Endothelial cell of umbilical vein (primary cell): ENCODE measurements around the gene OPRD1. TPM values are rescaled to one million over a fixed set of nuclear protein-coding genes. Genes with fewer than 3 reads are reported as not detected.

Source experiments
- BruUV-seq: library from RNA; stranded (reverse); fragments of 400-500 nt; replicated peaks from 2 replicates; lab custom pipeline; 2021; lab: Mats Ljungman, UMichigan
- CTCF ChIA-PET: fragments of 300-600, 350-600 bp; sonication (Branson Sonifier 250); formaldehyde crosslinking; loops from one replicate; lab custom pipeline; 2021; ENCODE audit warnings: antibody characterized with exemption, inconsistent platforms; lab: Charles Lee
- POLR2A ChIA-PET: fragments of 300-600, 350-600 bp; sonication (Branson Sonifier 250); formaldehyde crosslinking; loops from one replicate; lab custom pipeline; 2021; ENCODE audit warnings: antibody characterized with exemption, inconsistent platforms; lab: Charles Lee
- DNase-seq: peaks from one replicate; pipeline ENCODE4 v3.0.0-alpha.2; 2011; ENCODE audit warnings: low read depth, low spot score
- FAIRE-seq: peaks from 2 replicates; lab custom pipeline; 2011; peaks lifted over from hg19 to GRCh38; lab: Jason Lieb, UNC
- H2AFZ ChIP-seq: 2 replicates; pipeline ENCODE4 v1.6.0; 2012; ENCODE audit warnings: low read depth, low read length, control low read depth, inconsistent platforms
- H3K27ac ChIP-seq: 2 replicates; pipeline ENCODE4 v1.5.1; 2011; ENCODE audit warnings: low read depth, mild to moderate bottlenecking, control low read depth, low read length, moderate library complexity; ENCODE audit not compliant: insufficient read depth
- H3K27me3 ChIP-seq, 2 experiments: 2 replicates each; pipeline versions ENCODE4 v1.6.0 to v1.6.1; 2011; ENCODE audit warnings: low read length in 2 of 2, mixed read lengths in 1 of 2; ENCODE audit not compliant: control insufficient read depth in 2 of 2, insufficient read depth in 2 of 2
- H3K36me3 ChIP-seq, 2 experiments: 2 replicates in 1 of 2; 3 replicates in 1 of 2; pipeline ENCODE4 v1.5.1; 2011; ENCODE audit warnings: low read length in 2 of 2, mild to moderate bottlenecking in 1 of 2, moderate library complexity in 1 of 2; ENCODE audit not compliant: control insufficient read depth in 2 of 2, insufficient read depth in 2 of 2; ENCODE audit errors: extremely low read depth in 1 of 2
- H3K4me1 ChIP-seq: 3 replicates; pipeline ENCODE4 v1.5.1; 2011; ENCODE audit warnings: mild to moderate bottlenecking, low read length; ENCODE audit not compliant: control insufficient read depth, insufficient read depth; ENCODE audit errors: extremely low read depth
- H3K4me2 ChIP-seq: 2 replicates; pipeline ENCODE4 v1.6.1; 2011; ENCODE audit warnings: low read length, control low read depth, mixed read lengths; ENCODE audit not compliant: insufficient read depth
- H3K4me3 ChIP-seq, 3 experiments: fragments of 200-600 bp in 1 of 3; sonication (generic), shearing (Covaris generic) in 1 of 3; replicated peaks in 1 of 3; 2 replicates each; pipeline ENCODE4 v1.5.1; 2011 to 2016; ENCODE audit warnings: control low read depth in 3 of 3, low read length in 3 of 3, mild to moderate bottlenecking in 2 of 3, inconsistent platforms in 1 of 3, low read depth in 1 of 3, moderate library complexity in 1 of 3; ENCODE audit not compliant: insufficient read depth in 1 of 3
- H3K79me2 ChIP-seq: 2 replicates; pipeline ENCODE4 v1.6.0; 2012; ENCODE audit warnings: low read length, inconsistent platforms; ENCODE audit not compliant: control insufficient read depth, insufficient read depth
- H3K9ac ChIP-seq: replicated peaks from 2 replicates; pipeline ENCODE3; 2011; ENCODE audit warnings: low read length, control low read depth; ENCODE audit not compliant: insufficient read depth; ENCODE audit errors: extremely low read depth
- H3K9me1 ChIP-seq: replicated peaks from 3 replicates; pipeline ENCODE4 v1.6.0; 2011; ENCODE audit warnings: mild to moderate bottlenecking, low read length; ENCODE audit not compliant: control insufficient read depth, insufficient read depth; ENCODE audit errors: extremely low read depth
- H3K9me3 ChIP-seq: replicated peaks from 2 replicates; pipeline ENCODE4 v1.5.1; 2012; ENCODE audit warnings: low read length, inconsistent platforms; ENCODE audit not compliant: control insufficient read depth, insufficient read depth
- H4K20me1 ChIP-seq: replicated peaks from 2 replicates; pipeline ENCODE3; 2011; ENCODE audit warnings: mild to moderate bottlenecking, low read length; ENCODE audit not compliant: control insufficient read depth, insufficient read depth; ENCODE audit errors: extremely low read depth
- EZH2 ChIP-seq: IDR thresholded peaks from 2 replicates; pipeline ENCODE4 v1.6.1; 2012; ENCODE audit warnings: borderline replicate concordance, low read depth, mild to moderate bottlenecking, moderate library complexity, low read length, inconsistent platforms; ENCODE audit not compliant: severe bottlenecking
- FOS ChIP-seq: IDR thresholded peaks from 2 replicates; pipeline ENCODE4 v1.6.1; 2011; ENCODE audit warnings: mild to moderate bottlenecking, low read length, moderate library complexity, borderline replicate concordance; ENCODE audit not compliant: insufficient read depth
- GATA2 ChIP-seq: IDR thresholded peaks from 2 replicates; pipeline ENCODE4 v1.7.0; 2011; ENCODE audit warnings: low read depth, mild to moderate bottlenecking, moderate library complexity, mixed read lengths, low read length; ENCODE audit not compliant: insufficient read length, insufficient read depth
- JUN ChIP-seq: IDR thresholded peaks from 2 replicates; pipeline ENCODE4 v1.6.1; 2011; ENCODE audit warnings: borderline replicate concordance, low read depth; ENCODE audit not compliant: insufficient read length, insufficient read depth
- MAX ChIP-seq: IDR thresholded peaks from 2 replicates; pipeline ENCODE4 v1.6.1; 2011; ENCODE audit not compliant: insufficient read depth, insufficient read length
- MYC ChIP-seq: IDR thresholded peaks from one replicate; pipeline ENCODE4 v1.6.1; 2011; ENCODE audit warnings: mild to moderate bottlenecking, low read depth, low read length
- POLR2A ChIP-seq: IDR thresholded peaks from 2 replicates; pipeline ENCODE4 v1.6.1; 2012; ENCODE audit warnings: low read depth, mild to moderate bottlenecking, control low read depth, low read length
- POLR2AphosphoS5 ChIP-seq: IDR thresholded peaks from 2 replicates; pipeline ENCODE4 v1.6.1; 2012; ENCODE audit warnings: low read depth, mild to moderate bottlenecking, control low read depth, low read length, moderate library complexity; ENCODE audit not compliant: insufficient read depth
- dilution Hi-C: fragments of 300-500 bp; cut with MboI; formaldehyde crosslinking; loops from one replicate; pipeline ENCODE4 v1.15.0; 2019; ENCODE audit warnings: low sequenced_read_pairs; ENCODE audit not compliant: extremely low pct_ligation_motif_present
- intact Hi-C: fragments of 100-400 bp; cut with micrococcal nuclease; formaldehyde crosslinking; loops from one replicate; pipeline ENCODE4 v1.10.0; 2022
- polyA plus RNA-seq, 4 experiments: library from polyadenylated mRNA; depleted of rRNA in 3 of 4; stranded (reverse) in 3 of 4; unstranded in 1 of 4; fragments of >200 nt; gene quantifications; 2 replicates each; pipeline versions ENCODE4 v1.2.1 to v1.2.3, GENCODE V29; 2011 to 2012; ENCODE audit warnings: missing spikeins in 1 of 4
- total RNA-seq: library from RNA; stranded (reverse); gene quantifications from 2 replicates; pipeline ENCODE4 v1.2.3, GENCODE V29; 2021
- TF ChIP-seq, protein P1 (sequence below), 2 donors: IDR thresholded peaks; 1 replicate in 1 of 2; 2 replicates in 1 of 2; pipeline ENCODE4 v1.5.1; 2011; ENCODE audit warnings: low read length in 2 of 2, mild to moderate bottlenecking in 2 of 2, moderate library complexity in 2 of 2, control low read depth in 1 of 2, inconsistent platforms in 1 of 2, low read depth in 1 of 2; ENCODE audit not compliant: insufficient read depth in 1 of 2; ENCODE audit errors: extremely low read depth in 1 of 2

The OPRD1 gene
- total and polyA plus RNA-seq, 2 donors (not counting 3 experiments of a cell fraction or from before 2014, with no cell fraction given), result not detected

DNA sequence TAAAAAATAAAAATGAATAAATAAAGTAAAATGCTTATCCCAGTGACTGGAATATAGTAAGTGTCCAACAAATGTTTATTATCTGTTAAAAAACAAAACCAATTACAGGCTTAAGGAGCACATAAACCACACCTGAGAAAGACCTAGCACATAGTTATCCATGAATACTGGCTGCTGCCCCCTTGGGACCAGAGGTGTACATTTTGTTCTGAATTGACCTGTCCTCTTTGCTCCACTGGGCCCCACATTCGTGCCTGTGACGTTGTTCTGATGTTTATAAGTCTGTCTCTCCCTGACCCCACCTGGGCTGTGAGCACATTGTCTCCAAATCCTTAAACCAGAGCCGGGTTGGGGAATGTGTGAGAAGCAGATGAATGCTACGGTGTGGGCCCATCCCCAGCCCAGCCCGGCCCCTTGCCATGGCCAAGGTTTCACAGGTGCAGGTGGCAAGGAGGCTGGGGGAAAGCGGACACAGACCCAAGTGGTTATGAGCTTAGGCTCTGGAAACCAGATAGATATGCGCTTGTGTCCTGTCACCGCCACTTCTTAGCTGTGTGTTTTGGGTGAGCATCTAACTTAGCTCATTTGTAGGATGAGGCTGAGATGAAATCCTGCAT lies 29.1 kb downstream of the OPRD1 start:
- Histone ChIP-seq H3K9me1 (no peaks in the 10 kb centered on the region), H3K79me2 (no peaks in the 10 kb centered on the region), H3K4me1 (no peaks in the 10 kb centered on the region), H3K9ac (no peak overlapping the region), H3K27ac (no peak overlapping the region), H2AFZ (no peak overlapping the region), H3K4me2 (no peak overlapping the region), H3K27me3 (peaks cover 0 to 8% of the 10 kb centered on the region in 2 experiments), H3K9me3 (no peaks in the 10 kb centered on the region), H4K20me1 (no peaks in the 10 kb centered on the region), H3K4me3 (no peak overlapping the region), H3K36me3 (no peaks in the 10 kb centered on the region)
- TF ChIP-seq GATA2, result no peak
- no peak for TF ChIP-seq MYC
- no peak for TF ChIP-seq FOS
- no peak for TF ChIP-seq POLR2AphosphoS5
- no peak for TF ChIP-seq EZH2
- TF ChIP-seq POLR2A, result no peak
- TF ChIP-seq, protein P1, sequence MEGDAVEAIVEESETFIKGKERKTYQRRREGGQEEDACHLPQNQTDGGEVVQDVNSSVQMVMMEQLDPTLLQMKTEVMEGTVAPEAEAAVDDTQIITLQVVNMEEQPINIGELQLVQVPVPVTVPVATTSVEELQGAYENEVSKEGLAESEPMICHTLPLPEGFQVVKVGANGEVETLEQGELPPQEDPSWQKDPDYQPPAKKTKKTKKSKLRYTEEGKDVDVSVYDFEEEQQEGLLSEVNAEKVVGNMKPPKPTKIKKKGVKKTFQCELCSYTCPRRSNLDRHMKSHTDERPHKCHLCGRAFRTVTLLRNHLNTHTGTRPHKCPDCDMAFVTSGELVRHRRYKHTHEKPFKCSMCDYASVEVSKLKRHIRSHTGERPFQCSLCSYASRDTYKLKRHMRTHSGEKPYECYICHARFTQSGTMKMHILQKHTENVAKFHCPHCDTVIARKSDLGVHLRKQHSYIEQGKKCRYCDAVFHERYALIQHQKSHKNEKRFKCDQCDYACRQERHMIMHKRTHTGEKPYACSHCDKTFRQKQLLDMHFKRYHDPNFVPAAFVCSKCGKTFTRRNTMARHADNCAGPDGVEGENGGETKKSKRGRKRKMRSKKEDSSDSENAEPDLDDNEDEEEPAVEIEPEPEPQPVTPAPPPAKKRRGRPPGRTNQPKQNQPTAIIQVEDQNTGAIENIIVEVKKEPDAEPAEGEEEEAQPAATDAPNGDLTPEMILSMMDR (IDR thresholded peaks at IDR 0.05; ENCODE audit: extremely low read depth in 1 of 2, insufficient read depth in 1 of 2, low read depth in 1 of 2, low read length in 2 of 2), result no peak
- TF ChIP-seq MAX, result no peak
- TF ChIP-seq JUN, result no peak
- DNase-seq (no peak), FAIRE-seq (no peak)
- no TSS peak for BruUV-seq
- intact Hi-C loops (no loop called here), dilution Hi-C loops (no loop called here)
- CTCF ChIA-PET, result interaction anchor here (1.9 kb wide), 1 partner anchor 36 kb away, joined by 11 read pairs; no protein-coding TSS in a partner anchor
- POLR2A ChIA-PET, result no interaction called here
